HepG2 (cell line): Measurements from ENCODE around the gene SSTR5. TPM values are rescaled to one million over a fixed set of nuclear protein-coding genes. Genes with fewer than 3 reads are reported as not detected.

Experiments used
- ARNTL ChIP-seq: sonication (generic); formaldehyde crosslinking; IDR thresholded peaks from 2 replicates; pipeline ENCODE4 v1.4.0; 2020; ENCODE audit warnings: mild to moderate bottlenecking, missing genetic modification reagents
- GATA4 ChIP-seq: sonication (generic); IDR thresholded peaks from 2 replicates; pipeline ENCODE4 v1.6.1; 2016; ENCODE audit warnings: antibody characterized with exemption, low read depth, borderline replicate concordance
- HNRNPK ChIP-seq: fragments of 200-400 bp; formaldehyde crosslinking; IDR thresholded peaks from 2 replicates; pipeline ENCODE4 v1.6.1; 2018; ENCODE audit warnings: low read length, low read depth, moderate library complexity, mild to moderate bottlenecking; ENCODE audit not compliant: poor library complexity, severe bottlenecking
- KAT2B ChIP-seq: fragments of 150-350 bp; IDR thresholded peaks from 2 replicates; pipeline ENCODE4 v1.6.1; 2014; ENCODE audit warnings: low read depth, low read length, borderline replicate concordance
- MTF2 ChIP-seq: sonication (generic); formaldehyde crosslinking; IDR thresholded peaks from 2 replicates; pipeline ENCODE4 v1.5.0; 2020; ENCODE audit warnings: missing genetic modification reagents, borderline replicate concordance
- PBX2 ChIP-seq: IDR thresholded peaks from 2 replicates; pipeline ENCODE4 v1.6.1; 2016; ENCODE audit warnings: control low read depth
- RAD21 ChIP-seq: fragments of 450-650 bp; formaldehyde crosslinking; IDR thresholded peaks from 2 replicates; pipeline ENCODE4 v1.5.0; 2020; ENCODE audit warnings: mild to moderate bottlenecking
- RXRB ChIP-seq: IDR thresholded peaks from 2 replicates; pipeline ENCODE4 v1.6.1; 2016; ENCODE audit warnings: borderline replicate concordance, missing genetic modification reagents, missing compliant biosample characterization
- SALL2 ChIP-seq: sonication (generic); formaldehyde crosslinking; IDR thresholded peaks from 2 replicates; pipeline ENCODE4 v1.8.1; 2023; ENCODE audit warnings: mild to moderate bottlenecking, missing genetic modification reagents, inconsistent platforms
- SCMH1 ChIP-seq: sonication (generic); formaldehyde crosslinking; IDR thresholded peaks from 2 replicates; pipeline ENCODE4 v1.9.0; 2021; ENCODE audit warnings: missing genetic modification reagents, mild to moderate bottlenecking, borderline replicate concordance
- SMAD1 ChIP-seq: sonication (generic); formaldehyde crosslinking; IDR thresholded peaks from 2 replicates; pipeline ENCODE4 v1.4.0; 2020; ENCODE audit warnings: missing genetic modification reagents, low read depth, mild to moderate bottlenecking, borderline replicate concordance
- SOX13 ChIP-seq, 3 experiments: fragments of 450-650 bp in 1 of 3; sonication (generic) in 1 of 3; formaldehyde crosslinking in 1 of 3; IDR thresholded peaks in 2 of 3; conservative IDR thresholded peaks in 1 of 3; 2 replicates each; pipeline versions ENCODE4 v1.5.0 to v1.6.1; 2016 to 2020; ENCODE audit warnings: antibody characterized with exemption in 1 of 3, mild to moderate bottlenecking in 1 of 3, missing compliant biosample characterization in 1 of 3, missing genetic modification reagents in 1 of 3, moderate library complexity in 1 of 3
- SRSF9 ChIP-seq: fragments of 200-400 bp; formaldehyde crosslinking; IDR thresholded peaks from 2 replicates; pipeline ENCODE4 v1.6.1; 2018; ENCODE audit warnings: borderline replicate concordance, mild to moderate bottlenecking, low read depth, low read length; ENCODE audit not compliant: insufficient read depth, poor library complexity, severe bottlenecking
- U2AF1 ChIP-seq: fragments of 200-400 bp; formaldehyde crosslinking; optimal IDR thresholded peaks from 2 replicates; pipeline ENCODE3; 2017; ENCODE audit warnings: mild to moderate bottlenecking, low read depth, low read length
- ZBTB2 ChIP-seq: sonication (generic); formaldehyde crosslinking; IDR thresholded peaks from 2 replicates; pipeline ENCODE4 v1.8.0; 2022; ENCODE audit warnings: low read depth, missing genetic modification reagents
- ZNF407 ChIP-seq: sonication (generic); formaldehyde crosslinking; IDR thresholded peaks from one replicate; pipeline ENCODE4 v1.5.1; 2020; ENCODE audit warnings: mild to moderate bottlenecking, missing genetic modification reagents; ENCODE audit errors: not compliant biosample characterization
- polyA plus RNA-seq, 8 experiments: library from polyadenylated mRNA; depleted of rRNA in 3 of 8; stranded (reverse) in 7 of 8; unstranded in 1 of 8; fragments of >200 nt; fragmentation: Illumina TruSeq in 4 of 8; extraction: Trizol in 4 of 8; gene quantifications; 2 replicates each; pipeline versions ENCODE4 v1.2.1 to v1.2.3, GENCODE V29; 2011 to 2016; ENCODE audit warnings: low read depth in 4 of 8, missing spikeins in 1 of 8, mixed read lengths in 1 of 8; ENCODE audit not compliant: insufficient read depth in 1 of 8
- total RNA-seq, 5 experiments: library from RNA; depleted of rRNA; stranded (reverse); fragments of >200 nt; fragmentation: Illumina TruSeq; extraction: Trizol; gene quantifications; 2 replicates each; pipeline ENCODE4 v1.2.3, GENCODE V29; 2016; ENCODE audit warnings: low read depth in 1 of 5

SSTR5 gene
- total and polyA plus RNA-seq, 2 of the 13 experiments (the other 11 are each of a cell fraction or from before 2014, with no cell fraction given), result 0.20 to 0.49 TPM

- TF ChIP-seq SMAD1 (CRISPR knock-in tag) (peak; percentile 79; the same call in 1 of the 2 replicates), RAD21 (CRISPR knock-in tag) (peak; percentile 46; the same call in 1 of the 2 replicates), U2AF1 (no peak), MTF2 (CRISPR knock-in tag) (no peak), SCMH1 (CRISPR knock-in tag) (no peak), KAT2B (no peak), SOX13 (IDR thresholded peaks at IDR 0.05) (peak; percentile 36; the same call in 1 of the 2 replicates), SOX13 (CRISPR knock-in tag; conservative IDR thresholded peaks at IDR 0.05 in 1 of 2, IDR thresholded peaks at IDR 0.05 in 1 of 2) (peak in 1 of 2 experiments; percentile 68; a peak in 2 of 4 replicates), RXRB (CRISPR knock-in tag) (peak; percentile 93), SRSF9 (no peak), ZBTB2 (CRISPR knock-in tag) (peak; percentile 65; the same call in 1 of the 2 replicates), HNRNPK (no peak), ARNTL (CRISPR knock-in tag) (peak; percentile 99), PBX2 (no peak), GATA4 (no peak), ZNF407 (CRISPR knock-in tag) (peak; percentile 94), SALL2 (CRISPR knock-in tag) (0 out of 2 replicates have a peak, but pooled peaks have one; percentile 45)
Measured at GRCh38 chr16:1082266-1082951, 9.9 kb downstream of the SSTR5 start (continued).
